OCI-LY1 (cell line): ENCODE data around the gene CUBN.

Source experiments
- H2AFZ ChIP-seq: fragments of 200-600 bp; sonication (generic), shearing (Covaris generic); 2 replicates; pipeline ENCODE4 v1.6.0; 2014; ENCODE audit warnings: antibody characterized with exemption, mild to moderate bottlenecking, low read length
- H3F3A ChIP-seq: fragments of 200-600 bp; sonication (generic), shearing (Covaris generic); 2 replicates; pipeline ENCODE4 v1.6.0; 2014; ENCODE audit warnings: mild to moderate bottlenecking, antibody characterized with exemption, low read length, moderate library complexity; ENCODE audit not compliant: insufficient read depth
- H3K27ac ChIP-seq: fragments of 200-600 bp; sonication (generic); 2 replicates; pipeline ENCODE4 v1.5.1; 2014; ENCODE audit warnings: low read length, mixed run types, mild to moderate bottlenecking, low read depth; ENCODE audit not compliant: poor library complexity, severe bottlenecking
- H3K27me3 ChIP-seq: fragments of 200-600 bp; sonication (generic); 2 replicates; pipeline ENCODE4 v1.6.0; 2014; ENCODE audit warnings: antibody characterized with exemption, mild to moderate bottlenecking, low read length, moderate library complexity; ENCODE audit not compliant: insufficient read depth
- H3K36me3 ChIP-seq: fragments of 200-600 bp; sonication (generic); 2 replicates; pipeline ENCODE4 v1.6.1; 2014; ENCODE audit warnings: mild to moderate bottlenecking, antibody characterized with exemption, low read length, moderate library complexity, mixed read lengths; ENCODE audit not compliant: insufficient read depth
- H3K4me1 ChIP-seq: fragments of 200-600 bp; sonication (generic); 2 replicates; pipeline ENCODE4 v1.5.1; 2014; ENCODE audit warnings: mild to moderate bottlenecking, low read length, moderate library complexity; ENCODE audit not compliant: insufficient read depth, severe bottlenecking
- H3K4me2 ChIP-seq: fragments of 200-600 bp; sonication (generic), shearing (Covaris generic); 2 replicates; pipeline ENCODE4 v1.6.1; 2014; ENCODE audit warnings: low read length
- H3K4me3 ChIP-seq: fragments of 200-600 bp; sonication (generic); 2 replicates; pipeline ENCODE4 v1.5.1; 2014; ENCODE audit warnings: low read length, low read depth, mild to moderate bottlenecking, mixed read lengths; ENCODE audit not compliant: poor library complexity, severe bottlenecking
- H3K79me2 ChIP-seq: fragments of 200-600 bp; shearing (Covaris generic); 2 replicates; pipeline ENCODE4 v1.6.1; 2016; ENCODE audit warnings: mixed run types, low read length, mixed read lengths; ENCODE audit not compliant: insufficient read depth
- H3K9ac ChIP-seq: fragments of 200-600 bp; sonication (generic), shearing (Covaris generic); 2 replicates; pipeline ENCODE4 v1.6.1; 2014; ENCODE audit warnings: mild to moderate bottlenecking, low read length, mixed read lengths
- H3K9me2 ChIP-seq: fragments of 200-600 bp; sonication (generic), shearing (Covaris generic); 2 replicates; pipeline ENCODE4 v1.6.1; 2014; ENCODE audit warnings: low read depth, mild to moderate bottlenecking, low read length, mixed read lengths
- H3K9me3 ChIP-seq: fragments of 200-600 bp; shearing (Covaris generic); 2 replicates; pipeline ENCODE4 v1.6.1; 2014; ENCODE audit warnings: low read length, mixed read lengths
- H4K20me1 ChIP-seq: fragments of 200-600 bp; sonication (generic), shearing (Covaris generic); 2 replicates; pipeline ENCODE4 v1.6.0; 2016; ENCODE audit warnings: mild to moderate bottlenecking, low read length; ENCODE audit not compliant: insufficient read depth
- CTCF ChIP-seq: fragments of 200-600 bp; sonication (generic), shearing (Covaris generic); IDR thresholded peaks from 2 replicates; pipeline ENCODE4 v1.5.1; 2017; ENCODE audit warnings: mild to moderate bottlenecking, antibody characterized with exemption, low read length, moderate library complexity, mixed read lengths
- EZH2 ChIP-seq: fragments of 200-600 bp; sonication (generic), shearing (Covaris generic); IDR thresholded peaks from 2 replicates; pipeline ENCODE4 v1.8.0; 2017; ENCODE audit warnings: borderline replicate concordance, mixed run types, mild to moderate bottlenecking, antibody characterized with exemption, low read length, moderate library complexity, mixed read lengths

Gene CUBN

GRCh38 chr10:17166699-17167098, 37.1 kb upstream of the CUBN start:
- no peak for TF ChIP-seq CTCF
- no peak for TF ChIP-seq EZH2
- no peak overlapping the region for H3K9ac ChIP-seq
- no peak overlapping the region for H3K4me2 ChIP-seq
- no peaks in the 10 kb centered on the region for H3K9me3 ChIP-seq
- no peaks in the 10 kb centered on the region for H3K36me3 ChIP-seq
- H4K20me1 ChIP-seq, result no peaks in the 10 kb centered on the region
- H3K79me2 ChIP-seq, result no peaks in the 10 kb centered on the region
- H3K4me1 ChIP-seq, result no peaks in the 10 kb centered on the region
- no peaks in the 10 kb centered on the region for H3K9me2 ChIP-seq
- H3K27me3 ChIP-seq, result no peaks in the 10 kb centered on the region
- no peak overlapping the region for H2AFZ ChIP-seq
- no peak overlapping the region for H3K4me3 ChIP-seq
- H3K27ac ChIP-seq, result no peak overlapping the region
- no peaks in the 10 kb centered on the region for H3F3A ChIP-seq

DNA sequence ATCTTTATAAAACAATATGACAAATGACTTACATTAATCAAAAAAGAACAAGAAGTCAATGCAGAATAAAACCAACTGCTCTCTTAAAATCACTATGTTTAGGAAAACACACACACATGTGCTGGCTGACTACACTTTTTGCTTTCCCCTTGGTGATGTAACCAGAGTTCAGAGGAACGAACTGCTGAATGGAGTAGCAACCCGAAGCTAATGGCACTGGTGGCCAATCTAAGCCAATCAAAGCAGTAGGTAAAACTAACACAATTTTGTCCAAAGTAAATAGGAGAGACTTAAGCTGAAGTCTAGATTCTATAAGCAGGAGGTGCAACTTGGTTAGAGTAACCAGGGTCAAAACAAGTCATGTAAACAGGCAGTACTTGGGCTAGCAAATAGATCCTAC, 33.2 kb upstream of the CUBN start:
- Histone ChIP-seq H3F3A (no peaks in the 10 kb centered on the region), H3K27me3 (no peaks in the 10 kb centered on the region), H3K27ac (no peak overlapping the region), H4K20me1 (no peaks in the 10 kb centered on the region), H3K4me2 (no peak overlapping the region), H3K9me3 (no peaks in the 10 kb centered on the region), H3K9me2 (no peaks in the 10 kb centered on the region), H3K79me2 (no peaks in the 10 kb centered on the region), H3K9ac (no peak overlapping the region), H3K4me1 (no peaks in the 10 kb centered on the region), H2AFZ (no peak overlapping the region), H3K36me3 (no peaks in the 10 kb centered on the region), H3K4me3 (no peak overlapping the region)
- TF ChIP-seq EZH2 (no peak), CTCF (no peak)

DNA sequence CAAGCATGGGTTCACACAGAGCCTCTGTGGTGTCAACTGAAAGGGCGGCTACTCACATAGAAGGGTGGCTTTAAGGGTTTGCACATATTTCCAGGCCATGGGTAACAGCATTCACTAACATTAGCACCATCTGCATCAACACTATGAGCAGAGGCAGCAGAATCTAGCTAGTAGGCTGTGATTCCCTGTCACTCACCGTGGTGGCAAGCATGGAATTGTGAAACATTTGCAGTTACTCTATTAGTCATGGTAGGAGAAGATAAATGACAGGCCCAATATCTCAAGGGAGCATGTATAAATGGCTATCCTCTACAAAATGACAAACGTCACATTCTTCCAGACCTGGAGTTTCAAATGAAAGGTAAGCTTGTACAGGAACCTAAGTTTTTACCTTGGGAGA, 32.2 kb upstream of the CUBN start:
- no peaks in the 10 kb centered on the region for H3K27me3 ChIP-seq
- H3K9me3 ChIP-seq, result no peaks in the 10 kb centered on the region
- H3K4me3 ChIP-seq, result no peak overlapping the region
- no peaks in the 10 kb centered on the region for H4K20me1 ChIP-seq
- no peak overlapping the region for H3K9ac ChIP-seq
- no peak for TF ChIP-seq EZH2
- TF ChIP-seq CTCF, result no peak
- H3K4me1 ChIP-seq, result no peaks in the 10 kb centered on the region
- no peaks in the 10 kb centered on the region for H3K79me2 ChIP-seq
- no peaks in the 10 kb centered on the region for H3K9me2 ChIP-seq
- no peak overlapping the region for H2AFZ ChIP-seq
- no peaks in the 10 kb centered on the region for H3F3A ChIP-seq
- no peak overlapping the region for H3K4me2 ChIP-seq
- no peak overlapping the region for H3K27ac ChIP-seq
- H3K36me3 ChIP-seq, result no peaks in the 10 kb centered on the region
